Activated B cell treated with CpG ODN at 0.5 μM for 24 hours (primary cell): Measurements from ENCODE around the gene SLC16A7. TPM values are rescaled to one million over a fixed set of nuclear protein-coding genes. Genes with fewer than 3 reads are reported as not detected.

Experiments used
- ATAC-seq: fragments of 200-7000 bp; cut with Tn5 transposase; one replicate; pipeline ENCODE4 v1.10.0; 2021; ENCODE audit warnings: low read depth, mild to moderate bottlenecking, moderate library complexity
- CTCF ChIA-PET: fragments of 350-600 bp; sonication (Branson Sonifier 250); formaldehyde crosslinking; loops from one replicate; lab custom pipeline; 2021; ENCODE audit warnings: antibody characterized with exemption; lab: Charles Lee
- POLR2A ChIA-PET: fragments of 350-600 bp; sonication (Branson Sonifier 250); formaldehyde crosslinking; loops from one replicate; lab custom pipeline; 2021; ENCODE audit warnings: antibody characterized with exemption; lab: Charles Lee
- DNase-seq: peaks from one replicate; pipeline ENCODE4 v3.0.0; 2022
- H3K27ac Mint-ChIP-seq: one replicate; pipeline ENCODE4 v1.8.0; 2020; ENCODE audit warnings: mixed read lengths
- H3K27me3 Mint-ChIP-seq: one replicate; pipeline ENCODE4 v1.8.0; 2021; ENCODE audit warnings: mixed read lengths
- H3K36me3 Mint-ChIP-seq: one replicate; pipeline ENCODE4 v1.8.0; 2021; ENCODE audit warnings: low read depth, mixed read lengths
- H3K4me1 Mint-ChIP-seq: one replicate; pipeline ENCODE4 v1.8.0; 2021; ENCODE audit warnings: mixed read lengths
- H3K4me3 Mint-ChIP-seq: one replicate; pipeline ENCODE4 v1.8.0; 2020; ENCODE audit warnings: mild to moderate bottlenecking, mixed read lengths
- H3K9me3 Mint-ChIP-seq: one replicate; pipeline ENCODE4 v1.8.0; 2020; ENCODE audit warnings: mixed read lengths
- CTCF ChIP-seq: fragments of 200-600 bp; IDR thresholded peaks from one replicate; pipeline ENCODE4 v1.8.0; 2022; ENCODE audit warnings: antibody characterized with exemption, mild to moderate bottlenecking
- intact Hi-C: fragments of 100-400 bp; cut with micrococcal nuclease; formaldehyde crosslinking; loops from one replicate; pipeline ENCODE4 v1.15.1; 2024
- total RNA-seq: library from RNA; stranded (reverse); gene quantifications from 2 replicates; pipeline ENCODE4 v1.2.3, GENCODE V29; 2022

SLC16A7 gene
- total RNA-seq, 1 donor from 2014 or later, result 22.4 TPM

DNA sequence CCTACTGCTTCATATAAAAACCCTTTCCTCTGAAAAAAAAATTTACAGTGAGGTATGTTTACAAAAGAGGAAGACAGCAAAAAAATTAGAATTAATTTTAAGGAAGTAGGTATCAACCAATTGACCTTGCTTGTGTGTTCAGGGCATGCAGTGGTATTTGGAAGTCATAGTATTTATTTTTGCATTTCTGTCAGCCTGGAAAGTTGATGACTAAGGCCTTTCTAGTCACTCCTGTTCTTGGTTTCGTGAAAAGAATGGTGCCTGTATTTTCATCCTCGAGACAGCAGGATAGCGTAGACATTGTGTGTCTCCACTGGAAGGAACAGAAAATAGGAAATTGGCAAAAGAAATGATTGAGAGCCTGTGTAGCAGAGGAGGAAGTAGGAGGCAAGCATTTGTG, 24.5 kb downstream of the SLC16A7 start:
- ChIA-PET POLR2A (no interaction called here), CTCF (no interaction called here)
- peak overlapping the region; percentile 62 for H3K27ac Mint-ChIP-seq
- peak overlapping the region; percentile 39 for H3K4me3 Mint-ChIP-seq
- H3K4me1 Mint-ChIP-seq, result peaks cover 38% of the 10 kb centered on the region
- TF ChIP-seq CTCF, result no peak
- H3K36me3 Mint-ChIP-seq, result no peaks in the 10 kb centered on the region
- ATAC-seq (peak; percentile 82), DNase-seq (no peak)
- no peaks in the 10 kb centered on the region for H3K9me3 Mint-ChIP-seq
- intact Hi-C loops, result loop anchor here (2.0 kb wide), 2 partner anchors 14 to 24 kb away; partner anchors contain the start of gene SLC16A7
- H3K27me3 Mint-ChIP-seq, result no peaks in the 10 kb centered on the region

DNA sequence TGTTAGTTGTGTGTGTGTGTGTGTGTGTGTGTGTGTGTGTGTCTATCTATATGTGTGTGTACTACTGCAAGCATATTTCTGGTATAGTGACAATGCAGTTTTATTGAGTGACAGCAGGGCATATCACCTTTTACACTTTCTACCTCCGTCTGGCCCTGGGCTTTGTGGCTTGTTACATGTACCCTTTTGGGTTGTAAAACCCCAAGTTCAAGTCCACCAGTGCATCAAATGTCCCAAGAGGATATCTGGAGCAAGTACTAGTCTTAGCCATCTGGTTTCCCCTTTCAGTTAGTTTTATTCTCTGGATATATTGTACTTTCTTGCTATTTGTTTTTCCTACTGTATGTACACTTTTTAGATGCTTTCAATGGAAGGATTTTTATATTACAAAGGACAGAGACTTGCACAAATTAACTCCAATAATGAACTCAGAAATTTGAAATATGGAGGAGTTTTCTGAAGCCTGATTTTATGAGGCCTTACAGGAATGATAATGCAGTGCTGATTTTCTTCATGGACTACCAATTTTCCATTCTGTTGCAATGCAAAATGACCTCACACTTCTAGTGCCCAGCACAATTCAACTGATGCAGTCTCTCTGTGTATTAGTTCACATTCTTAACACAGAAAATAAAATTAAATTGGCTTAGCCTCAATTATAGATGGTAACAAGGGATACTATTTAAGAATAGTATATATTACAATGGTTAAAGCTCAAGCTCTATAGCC, 29.1 kb downstream of the SLC16A7 start:
- no peak for DNase-seq
- intact Hi-C loops, result no loop called here
- Mint-ChIP-seq H3K27ac (no peak overlapping the region), H3K36me3 (peaks cover 4% of the 10 kb centered on the region), H3K27me3 (no peaks in the 10 kb centered on the region), H3K9me3 (no peaks in the 10 kb centered on the region), H3K4me1 (peaks cover 38% of the 10 kb centered on the region), H3K4me3 (no peak overlapping the region)
- ATAC-seq, result no peak
- CTCF ChIA-PET, result no interaction called here
- POLR2A ChIA-PET, result no interaction called here
- no peak for TF ChIP-seq CTCF

DNA sequence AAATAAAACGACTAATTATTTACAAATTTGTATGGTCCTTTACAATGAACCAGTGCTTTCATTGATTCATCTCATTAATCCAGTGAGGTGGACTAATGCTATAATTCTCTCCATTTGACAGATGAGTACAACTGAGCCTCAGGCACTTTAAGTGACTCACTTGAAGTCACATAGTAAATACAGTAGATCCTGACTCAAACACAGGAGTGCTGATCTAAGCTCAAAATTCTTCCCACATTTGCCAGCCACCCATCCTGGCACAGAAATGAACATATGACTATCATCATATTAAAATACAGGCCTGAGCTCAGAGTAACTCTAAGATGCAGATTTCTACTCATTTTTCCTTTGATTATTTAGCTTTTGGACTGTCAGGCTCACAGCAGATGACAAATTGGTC, 30.6 kb downstream of the SLC16A7 start:
- peaks cover 4% of the 10 kb centered on the region for H3K36me3 Mint-ChIP-seq
- POLR2A ChIA-PET, result no interaction called here
- no peaks in the 10 kb centered on the region for H3K27me3 Mint-ChIP-seq
- H3K4me1 Mint-ChIP-seq, result peaks cover 23% of the 10 kb centered on the region
- H3K4me3 Mint-ChIP-seq, result no peak overlapping the region
- ATAC-seq (no peak), DNase-seq (no peak)
- CTCF ChIA-PET, result no interaction called here
- TF ChIP-seq CTCF, result no peak
- no peaks in the 10 kb centered on the region for H3K9me3 Mint-ChIP-seq
- no peak overlapping the region for H3K27ac Mint-ChIP-seq
- intact Hi-C loops, result no loop called here

DNA sequence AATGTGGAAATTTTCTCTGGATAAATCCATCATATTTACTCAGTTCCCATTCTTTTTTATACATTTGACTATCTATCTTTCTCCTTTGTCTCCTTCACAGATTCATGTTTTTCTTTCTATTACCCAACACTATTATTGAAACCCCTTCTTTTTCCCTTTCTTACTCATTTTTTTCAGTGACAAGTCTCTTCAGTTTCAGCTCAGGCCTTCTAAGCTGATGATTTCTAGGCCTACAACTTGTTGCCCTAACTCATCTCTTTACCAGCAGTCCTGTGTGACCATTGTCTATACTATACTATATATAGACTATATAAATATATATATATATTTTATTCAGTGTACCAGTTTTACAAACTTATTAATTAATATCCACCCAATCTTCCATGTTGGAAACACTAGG, 31.8 kb downstream of the SLC16A7 start:
- no peak overlapping the region for H3K27ac Mint-ChIP-seq
- intact Hi-C loops, result no loop called here

GRCh38 chr12:59629890-59630289, 34.1 kb downstream of the SLC16A7 start:
- H3K4me3 Mint-ChIP-seq, result no peak overlapping the region
- peaks cover 7% of the 10 kb centered on the region for H3K36me3 Mint-ChIP-seq
- DNase-seq (no peak), ATAC-seq (no peak)
- H3K9me3 Mint-ChIP-seq, result no peaks in the 10 kb centered on the region
- H3K27ac Mint-ChIP-seq, result no peak overlapping the region
- TF ChIP-seq CTCF, result no peak
- H3K4me1 Mint-ChIP-seq, result peaks cover 31% of the 10 kb centered on the region
- intact Hi-C loops, result no loop called here
- no peaks in the 10 kb centered on the region for H3K27me3 Mint-ChIP-seq
- CTCF ChIA-PET, result no interaction called here
- POLR2A ChIA-PET, result no interaction called here

More for the DNA sequence above, 31.8 kb downstream of the SLC16A7 start:
- DNase-seq (no peak), ATAC-seq (no peak)
- ChIA-PET POLR2A (no interaction called here), CTCF (no interaction called here)
- no peak for TF ChIP-seq CTCF
- Mint-ChIP-seq H3K36me3 (peaks cover 4% of the 10 kb centered on the region), H3K4me3 (no peak overlapping the region), H3K27me3 (no peaks in the 10 kb centered on the region), H3K9me3 (no peaks in the 10 kb centered on the region), H3K4me1 (peaks cover 26% of the 10 kb centered on the region)
